ENCODE results near the gene KRAS. TPM values are rescaled to one million over a fixed set of nuclear protein-coding genes. Genes with fewer than 3 reads are reported as not detected.

The KRAS gene
- total RNA-seq (2014; rRNA removed; shearing (Covaris generic)): 8.6 and 14.7 TPM in 2 replicates
- total RNA-seq (2022): 33.2 and 39.1 TPM in 2 replicates
- percentile 89 among the genes with signal in this experiment for Bru-seq, nascent RNA
- percentile 82 among the genes with signal in this experiment for BruChase-seq, experiment 1, labeled RNA remaining after a 6-hour chase
- percentile 93 among the genes with signal in this experiment for BruChase-seq, experiment 2, labeled RNA remaining after a 2-hour chase
- long read RNA-seq, full-length matches to known transcripts: 38 of 53 reads
- long read RNA-seq, partial matches to known transcripts: 2 of 53 reads
- long read RNA-seq, other reads (novel, unspliced or antisense): 13 of 53 reads

DNA sequence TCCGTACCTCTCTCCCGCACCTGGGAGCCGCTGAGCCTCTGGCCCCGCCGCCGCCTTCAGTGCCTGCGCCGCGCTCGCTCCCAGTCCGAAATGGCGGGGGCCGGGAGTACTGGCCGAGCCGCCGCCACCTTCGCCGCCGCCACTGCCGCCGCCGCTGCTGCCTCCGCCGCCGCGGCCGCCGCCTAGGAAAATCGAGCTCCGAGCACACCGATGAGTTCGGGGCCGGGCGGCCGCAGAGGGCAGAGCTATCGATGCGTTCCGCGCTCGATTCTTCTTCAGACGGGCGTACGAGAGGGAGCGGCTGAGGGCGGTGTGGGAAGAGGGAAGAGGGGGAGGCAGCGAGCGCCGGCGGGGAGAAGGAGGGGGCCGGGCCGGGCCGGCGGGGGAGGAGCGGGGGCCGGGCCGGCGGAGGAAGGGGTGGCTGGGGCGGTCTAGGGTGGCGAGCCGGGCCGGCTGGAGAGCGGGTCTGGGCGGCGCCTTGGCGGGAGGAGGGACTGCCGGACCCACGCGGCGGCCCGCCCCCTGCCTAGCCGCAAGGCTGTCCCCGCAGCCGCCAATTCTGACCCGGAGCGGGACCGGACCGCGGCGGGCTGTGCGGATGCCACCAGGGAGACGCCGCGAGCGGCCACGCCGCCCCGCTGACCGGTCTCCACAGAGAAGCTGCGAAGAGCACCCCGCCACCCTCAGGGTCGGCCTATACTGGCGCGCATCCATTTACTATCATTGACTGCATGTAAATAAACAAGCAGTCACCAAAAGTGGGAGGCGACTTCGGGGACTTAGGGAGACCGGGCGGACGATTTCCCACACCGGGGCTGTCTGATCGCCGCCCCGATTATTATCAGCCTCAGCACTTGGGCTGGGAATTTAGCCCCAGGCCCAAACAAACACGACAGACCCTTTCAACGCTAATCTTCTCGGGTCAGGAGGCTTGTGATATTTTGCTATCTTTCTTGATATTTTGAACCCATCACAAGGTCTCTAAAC is at the start of gene KRAS:
Gene KRAS, minus strand, starts transcription at position 186 of the 987 bp plus-strand sequence.
- H3K9me2 ChIP-seq (ENCODE audit: insufficient read depth, low read length): no peaks in the 10 kb centered on the region
- peak within 1 kb of the TSS; percentile 55 for H3K27ac ChIP-seq (ENCODE audit: low read depth, low read length, poor library complexity, severe bottlenecking)
- peaks cover 16% of the 10 kb centered on the region for H3K36me3 ChIP-seq (ENCODE audit: insufficient read depth, low read length)
- ChIA-PET POLR2A (interaction anchor here (0.6 to 3.4 kb wide), 10 partner anchors 10 to 236 kb away, joined by 4 to 21 read pairs (median 5); no protein-coding TSS in a partner anchor), CTCF (ENCODE audit: unreplicated experiment) (no interaction called here)
- peaks cover 56% of the 10 kb centered on the region for H3K4me1 ChIP-seq (ENCODE audit: insufficient read depth, low read length, poor library complexity, severe bottlenecking)
- peaks cover 7% of the 10 kb centered on the region; the same call in 1 of the 2 replicates for H4K20me1 ChIP-seq (ENCODE audit: insufficient read depth, low read length)
- intact Hi-C loops (cut with micrococcal nuclease; ENCODE audit: unreplicated experiment): loop anchor here (2.0 to 5.0 kb wide), 4 partner anchors 72 to 1581 kb away; partner anchors contain the start of genes BCAT1 and ITPR2
- peak; percentile 97 for DNase-seq (ENCODE audit: low spot score)
- BruUV-seq (replicated peaks): TSS peak; percentile 65
- H2AFZ ChIP-seq (ENCODE audit: low read length): peak within 1 kb of the TSS; percentile 97
- peaks cover 40% of the 10 kb centered on the region for H3K79me2 ChIP-seq (ENCODE audit: insufficient read depth, low read depth, low read length)
- no peaks in the 10 kb centered on the region for H3K9me3 ChIP-seq (ENCODE audit: low read length)
- H3K4me2 ChIP-seq (ENCODE audit: low read length): peak within 1 kb of the TSS; percentile 96
- TF ChIP-seq, protein P1, sequence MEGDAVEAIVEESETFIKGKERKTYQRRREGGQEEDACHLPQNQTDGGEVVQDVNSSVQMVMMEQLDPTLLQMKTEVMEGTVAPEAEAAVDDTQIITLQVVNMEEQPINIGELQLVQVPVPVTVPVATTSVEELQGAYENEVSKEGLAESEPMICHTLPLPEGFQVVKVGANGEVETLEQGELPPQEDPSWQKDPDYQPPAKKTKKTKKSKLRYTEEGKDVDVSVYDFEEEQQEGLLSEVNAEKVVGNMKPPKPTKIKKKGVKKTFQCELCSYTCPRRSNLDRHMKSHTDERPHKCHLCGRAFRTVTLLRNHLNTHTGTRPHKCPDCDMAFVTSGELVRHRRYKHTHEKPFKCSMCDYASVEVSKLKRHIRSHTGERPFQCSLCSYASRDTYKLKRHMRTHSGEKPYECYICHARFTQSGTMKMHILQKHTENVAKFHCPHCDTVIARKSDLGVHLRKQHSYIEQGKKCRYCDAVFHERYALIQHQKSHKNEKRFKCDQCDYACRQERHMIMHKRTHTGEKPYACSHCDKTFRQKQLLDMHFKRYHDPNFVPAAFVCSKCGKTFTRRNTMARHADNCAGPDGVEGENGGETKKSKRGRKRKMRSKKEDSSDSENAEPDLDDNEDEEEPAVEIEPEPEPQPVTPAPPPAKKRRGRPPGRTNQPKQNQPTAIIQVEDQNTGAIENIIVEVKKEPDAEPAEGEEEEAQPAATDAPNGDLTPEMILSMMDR (conservative IDR thresholded peaks at IDR 0.05; ENCODE audit: low read length): no peak
- no peak for TF ChIP-seq EZH2phosphoT487 (IDR thresholded peaks at IDR 0.05; ENCODE audit: borderline replicate concordance, low read depth, low read length)
- peak within 1 kb of the TSS; percentile 99 for H3K4me3 ChIP-seq (ENCODE audit: low read depth, low read length, poor library complexity, severe bottlenecking)

DNA sequence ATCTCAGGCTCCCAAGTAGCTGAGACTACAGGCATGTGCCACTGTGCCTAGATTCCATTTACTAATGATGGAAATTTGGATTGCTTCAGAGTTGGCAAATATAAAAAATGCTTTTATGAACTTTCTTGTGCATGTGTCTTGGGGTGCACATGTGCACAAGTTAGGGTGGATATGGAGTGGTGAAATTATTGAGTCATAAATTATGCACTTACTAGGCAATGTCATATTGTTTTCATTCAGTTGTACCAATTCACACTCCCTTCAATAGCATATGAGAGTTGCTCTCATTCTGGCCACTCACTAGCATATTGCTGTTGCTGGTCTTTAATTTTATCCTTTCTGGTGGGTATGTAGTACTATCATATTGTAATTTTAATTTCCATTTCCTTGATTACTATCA is 45.7 kb upstream of the KRAS start:
- no peak overlapping the region for H3K27ac ChIP-seq (ENCODE audit: low read depth, low read length, poor library complexity, severe bottlenecking)
- DNase-seq (ENCODE audit: low spot score): no peak
- H3K9me2 ChIP-seq (ENCODE audit: insufficient read depth, low read length): no peaks in the 10 kb centered on the region
- no peaks in the 10 kb centered on the region for H4K20me1 ChIP-seq (ENCODE audit: insufficient read depth, low read length)
- no peaks in the 10 kb centered on the region for H3K36me3 ChIP-seq (ENCODE audit: insufficient read depth, low read length)
- TF ChIP-seq, protein P1 (conservative IDR thresholded peaks at IDR 0.05; ENCODE audit: low read length): no peak
- no peak for TF ChIP-seq EZH2phosphoT487 (IDR thresholded peaks at IDR 0.05; ENCODE audit: borderline replicate concordance, low read depth, low read length)
- H3K9me3 ChIP-seq (ENCODE audit: low read length): no peaks in the 10 kb centered on the region
- no peak overlapping the region for H2AFZ ChIP-seq (ENCODE audit: low read length)
- H3K4me3 ChIP-seq (ENCODE audit: low read depth, low read length, poor library complexity, severe bottlenecking): no peak overlapping the region
- CTCF ChIA-PET (ENCODE audit: unreplicated experiment): no interaction called here
- no peaks in the 10 kb centered on the region for H3K4me1 ChIP-seq (ENCODE audit: insufficient read depth, low read length, poor library complexity, severe bottlenecking)
- no peak overlapping the region for H3K4me2 ChIP-seq (ENCODE audit: low read length)
- no peaks in the 10 kb centered on the region for H3K79me2 ChIP-seq (ENCODE audit: insufficient read depth, low read depth, low read length)
- BruUV-seq (replicated peaks): no TSS peak
- POLR2A ChIA-PET: interaction anchor here (0.6 to 1.0 kb wide), 2 partner anchors 25 to 66 kb away, joined by 4 read pairs; no protein-coding TSS in a partner anchor
- intact Hi-C loops (cut with micrococcal nuclease; ENCODE audit: unreplicated experiment): no loop called here

All from OCI-LY7 (cell line).